Measurements from ENCODE around the gene SCYGR4. TPM values are rescaled to one million over a fixed set of nuclear protein-coding genes. Genes with fewer than 3 reads are reported as not detected.
"Not testable (repeated sequence)": the region's sequence is repeated elsewhere in the genome, so short reads cannot be mapped to it uniquely, and the experiment has no call there.

The SCYGR4 gene
- total RNA-seq, 1 donor from 2014 or later, result not detected

DNA sequence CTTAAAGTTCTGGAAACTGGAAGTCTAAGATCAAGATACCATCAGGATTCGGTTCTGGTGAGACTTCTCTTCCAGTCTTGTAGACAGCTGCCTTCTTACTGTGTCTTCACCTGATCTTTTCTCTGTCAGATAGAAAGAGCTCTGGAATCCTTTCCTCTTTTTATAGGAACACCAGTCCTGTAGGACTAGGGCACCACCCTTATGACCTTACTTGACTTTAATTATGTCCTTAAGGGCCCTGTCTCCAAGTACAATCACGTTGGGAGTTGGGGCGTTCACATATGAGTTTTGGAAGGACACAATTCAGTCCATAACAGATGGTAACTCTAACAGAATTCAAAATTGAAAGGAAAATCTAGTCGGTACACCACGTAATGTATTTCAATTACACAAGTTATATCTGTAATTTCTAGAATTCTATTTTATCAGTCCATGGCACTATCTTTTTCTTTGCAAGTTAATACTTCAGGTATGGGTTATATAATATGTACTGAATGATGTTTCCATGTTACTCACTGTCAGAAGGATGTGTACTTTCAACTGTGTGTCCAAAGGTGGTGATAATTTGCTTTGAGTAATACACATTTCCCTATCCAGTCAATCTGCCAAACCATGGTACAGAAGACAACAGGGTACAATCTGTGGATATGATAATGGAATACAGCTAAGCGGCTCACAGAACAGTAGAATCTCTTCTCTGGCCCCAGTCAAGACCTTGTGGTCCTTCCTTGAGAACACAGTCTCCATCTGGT lies 48.1 kb downstream of the SCYGR4 start:
- TF ChIP-seq, protein P1, sequence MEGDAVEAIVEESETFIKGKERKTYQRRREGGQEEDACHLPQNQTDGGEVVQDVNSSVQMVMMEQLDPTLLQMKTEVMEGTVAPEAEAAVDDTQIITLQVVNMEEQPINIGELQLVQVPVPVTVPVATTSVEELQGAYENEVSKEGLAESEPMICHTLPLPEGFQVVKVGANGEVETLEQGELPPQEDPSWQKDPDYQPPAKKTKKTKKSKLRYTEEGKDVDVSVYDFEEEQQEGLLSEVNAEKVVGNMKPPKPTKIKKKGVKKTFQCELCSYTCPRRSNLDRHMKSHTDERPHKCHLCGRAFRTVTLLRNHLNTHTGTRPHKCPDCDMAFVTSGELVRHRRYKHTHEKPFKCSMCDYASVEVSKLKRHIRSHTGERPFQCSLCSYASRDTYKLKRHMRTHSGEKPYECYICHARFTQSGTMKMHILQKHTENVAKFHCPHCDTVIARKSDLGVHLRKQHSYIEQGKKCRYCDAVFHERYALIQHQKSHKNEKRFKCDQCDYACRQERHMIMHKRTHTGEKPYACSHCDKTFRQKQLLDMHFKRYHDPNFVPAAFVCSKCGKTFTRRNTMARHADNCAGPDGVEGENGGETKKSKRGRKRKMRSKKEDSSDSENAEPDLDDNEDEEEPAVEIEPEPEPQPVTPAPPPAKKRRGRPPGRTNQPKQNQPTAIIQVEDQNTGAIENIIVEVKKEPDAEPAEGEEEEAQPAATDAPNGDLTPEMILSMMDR (conservative IDR thresholded peaks at IDR 0.05), result no peak
- DNase-seq (ENCODE audit: low read depth, low spot score), result no peak
- Mint-ChIP-seq H3K4me1 (peaks cover 5% of the 10 kb centered on the region), H3K27ac (ENCODE audit: unreplicated experiment) (no peak overlapping the region), H3K36me3 (ENCODE audit: low read depth) (no peaks in the 10 kb centered on the region), H3K27me3 (ENCODE audit: low read depth) (no peaks in the 10 kb centered on the region), H3K4me3 (no peak overlapping the region), H3K9me3 (no peaks in the 10 kb centered on the region)

DNA sequence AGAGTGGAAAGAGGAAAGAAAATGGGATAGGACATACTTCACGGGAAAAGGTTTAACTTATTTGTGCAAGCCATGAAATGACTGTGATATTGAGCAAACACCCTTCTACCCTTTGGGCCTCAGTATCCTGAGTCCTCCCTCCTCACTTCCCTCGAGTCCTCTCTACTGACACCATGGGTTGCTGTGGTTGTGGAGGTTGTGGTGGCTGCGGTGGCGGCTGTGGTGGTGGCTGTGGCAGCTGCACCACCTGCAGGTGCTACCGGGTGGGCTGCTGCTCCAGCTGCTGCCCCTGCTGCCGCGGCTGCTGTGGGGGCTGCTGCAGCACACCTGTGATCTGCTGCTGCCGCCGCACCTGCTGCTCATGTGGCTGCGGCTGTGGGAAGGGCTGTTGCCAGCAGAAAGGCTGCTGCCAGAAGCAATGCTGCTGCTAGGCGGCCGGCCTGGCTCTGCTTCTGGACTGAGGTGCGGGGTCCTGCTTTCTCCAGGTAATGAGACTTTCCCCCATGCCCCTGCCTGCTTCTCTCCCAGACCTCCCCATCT lies 49.4 kb downstream of the SCYGR4 start, which contains the start of gene SCYGR5:
Gene SCYGR5, plus strand, starts transcription at position 174 of the 540 bp plus-strand sequence. Its CDS starts 0 bp downstream, at position 174.
- not testable (repeated sequence) for H3K27ac Mint-ChIP-seq (ENCODE audit: unreplicated experiment); H3K36me3 Mint-ChIP-seq (ENCODE audit: low read depth); H3K27me3 Mint-ChIP-seq (ENCODE audit: low read depth); H3K4me1 Mint-ChIP-seq; DNase-seq (ENCODE audit: low read depth, low spot score); H3K4me3 Mint-ChIP-seq; H3K9me3 Mint-ChIP-seq

Other genes starting within 250 kb of the SCYGR4 start
- gene TM4SF20, start 238.2 kb upstream of the SCYGR4 start, total RNA-seq, result not detected in 2 replicates
- not detected in 2 replicates for gene SCYGR1, start 229.5 kb upstream of the SCYGR4 start, total RNA-seq
- 68.9 and 71.6 TPM in 2 replicates for gene AGFG1, start 145.3 kb upstream of the SCYGR4 start, total RNA-seq
- not detected in 2 replicates for gene SCYGR2, start 18.6 kb upstream of the SCYGR4 start, total RNA-seq
- not detected in 2 replicates for gene SCYGR3, start 2.7 kb upstream of the SCYGR4 start, total RNA-seq
- gene SCYGR5, start 49.3 kb downstream of the SCYGR4 start, total RNA-seq, result not detected in 2 replicates
- 0.54 and 1.1 TPM in 2 replicates for gene SLC19A3, start 100.5 kb downstream of the SCYGR4 start, total RNA-seq
- gene SCYGR6, start 107.3 kb downstream of the SCYGR4 start, total RNA-seq, result not detected in 2 replicates
- gene SCYGR7, start 110.8 kb downstream of the SCYGR4 start, total RNA-seq, result not detected in 2 replicates
- not detected in 2 replicates for gene SCYGR8, start 128.4 kb downstream of the SCYGR4 start, total RNA-seq
- not detected in 2 replicates for gene CCL20, start 196.3 kb downstream of the SCYGR4 start, total RNA-seq

Data from neural crest cell (in vitro differentiated cells).